Breast epithelium (tissue), 3 donors: Measurements from ENCODE around the gene PROCR.

ENCODE experiments used
- POLR2A ChIP-seq: fragments of 450-650 bp; IDR thresholded peaks from one replicate; pipeline ENCODE4 v1.6.1; 2016; ENCODE audit warnings: antibody characterized with exemption, mild to moderate bottlenecking, moderate library complexity
- POLR2AphosphoS5 ChIP-seq, 3 donors: sonication (generic); formaldehyde crosslinking; IDR thresholded peaks; one replicate each; pipeline ENCODE4 v1.6.1; 2017; ENCODE audit warnings: antibody characterized with exemption in 3 of 3
- TF ChIP-seq, protein P1 (sequence below), 3 donors: fragments of 450-650 bp; IDR thresholded peaks; one replicate each; pipeline ENCODE4 v1.5.1; 2016 to 2017; ENCODE audit warnings: antibody characterized with exemption in 3 of 3, mild to moderate bottlenecking in 3 of 3, moderate library complexity in 3 of 3

- TF ChIP-seq POLR2A, result no peak
- TF ChIP-seq, protein P1, sequence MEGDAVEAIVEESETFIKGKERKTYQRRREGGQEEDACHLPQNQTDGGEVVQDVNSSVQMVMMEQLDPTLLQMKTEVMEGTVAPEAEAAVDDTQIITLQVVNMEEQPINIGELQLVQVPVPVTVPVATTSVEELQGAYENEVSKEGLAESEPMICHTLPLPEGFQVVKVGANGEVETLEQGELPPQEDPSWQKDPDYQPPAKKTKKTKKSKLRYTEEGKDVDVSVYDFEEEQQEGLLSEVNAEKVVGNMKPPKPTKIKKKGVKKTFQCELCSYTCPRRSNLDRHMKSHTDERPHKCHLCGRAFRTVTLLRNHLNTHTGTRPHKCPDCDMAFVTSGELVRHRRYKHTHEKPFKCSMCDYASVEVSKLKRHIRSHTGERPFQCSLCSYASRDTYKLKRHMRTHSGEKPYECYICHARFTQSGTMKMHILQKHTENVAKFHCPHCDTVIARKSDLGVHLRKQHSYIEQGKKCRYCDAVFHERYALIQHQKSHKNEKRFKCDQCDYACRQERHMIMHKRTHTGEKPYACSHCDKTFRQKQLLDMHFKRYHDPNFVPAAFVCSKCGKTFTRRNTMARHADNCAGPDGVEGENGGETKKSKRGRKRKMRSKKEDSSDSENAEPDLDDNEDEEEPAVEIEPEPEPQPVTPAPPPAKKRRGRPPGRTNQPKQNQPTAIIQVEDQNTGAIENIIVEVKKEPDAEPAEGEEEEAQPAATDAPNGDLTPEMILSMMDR (IDR thresholded peaks at IDR 0.05), result no peak
- no peak for TF ChIP-seq POLR2AphosphoS5 (IDR thresholded peaks at IDR 0.05)
These were observed 35.8 kb upstream of the PROCR start for GRCh38 chr20:35135867-35136586.
